ENCODE results near the gene BICD2. TPM values are rescaled to one million over a fixed set of nuclear protein-coding genes. Genes with fewer than 3 reads are reported as not detected.
"Not testable (repeated sequence)": the region's sequence is repeated elsewhere in the genome, so short reads cannot be mapped to it uniquely, and the experiment has no call there.

BICD2 gene
- 19.5 and 22.5 TPM in 2 replicates for total RNA-seq

- H3K36me3 Mint-ChIP-seq (ENCODE audit: low read depth): peaks cover 2% of the 10 kb centered on the region
- intact Hi-C loops (cut with micrococcal nuclease): loop anchor here (1.0 to 10.0 kb wide), 4 partner anchors 300 to 802 kb away; partner anchors contain the start of genes FAM120A, FAM120AOS and IARS1
- ChIA-PET CTCF (interaction anchor here (1.0 to 2.0 kb wide), 6 partner anchors 26 to 94 kb away, joined by 3 to 10 read pairs (median 6); partner anchors contain the start of gene IPPK), POLR2A (interaction anchor here (0.6 to 2.6 kb wide), 9 partner anchors 24 to 439 kb away, joined by 3 to 24 read pairs (median 4); partner anchors contain the start of genes CENPP, IPPK and NOL8)
- peaks cover 57% of the 10 kb centered on the region for H3K4me1 Mint-ChIP-seq
- H3K27ac Mint-ChIP-seq: peak within 1 kb of the TSS; percentile 95
- peak within 1 kb of the TSS; percentile 98 for H3K4me3 Mint-ChIP-seq
- H3K27me3 Mint-ChIP-seq: no peaks in the 10 kb centered on the region
- ATAC-seq (ENCODE audit: low read depth) (no peak), DNase-seq (no peak)
- TF ChIP-seq CTCF (IDR thresholded peaks at IDR 0.05): no peak
- H3K9me3 Mint-ChIP-seq: no peaks in the 10 kb centered on the region
These were observed at the start of gene BICD2 for GRCh38 chr9:92764381-92764987. Gene BICD2 (minus strand): TSS chr9:92764833. CDS start chr9:92764744, 89 bp downstream.

- DNase-seq; ATAC-seq (ENCODE audit: low read depth); H3K36me3 Mint-ChIP-seq (ENCODE audit: low read depth); H3K27ac Mint-ChIP-seq; H3K9me3 Mint-ChIP-seq; POLR2A ChIA-PET: not testable (repeated sequence)
- H3K4me3 Mint-ChIP-seq: peak overlapping the region; percentile 84
- intact Hi-C loops (cut with micrococcal nuclease): loop anchor here (1.0 to 10.0 kb wide), 2 partner anchors 44 to 485 kb away; partner anchors contain the start of genes CENPP and NOL8
- H3K4me1 Mint-ChIP-seq: peaks cover 18% of the 10 kb centered on the region
- peaks cover 45% of the 10 kb centered on the region for H3K27me3 Mint-ChIP-seq
- CTCF ChIA-PET: interaction anchor here (0.7 to 1.5 kb wide), 3 partner anchors 10 to 93 kb away, joined by 3 to 5 read pairs (median 4); no protein-coding TSS in a partner anchor
These were observed 45.1 kb upstream of the BICD2 start for GRCh38 chr9:92809629-92810326.

- ATAC-seq (ENCODE audit: low read depth) (peak; percentile 72), DNase-seq (peak; percentile 62)
- no peak for TF ChIP-seq CTCF (IDR thresholded peaks at IDR 0.05)
- Mint-ChIP-seq H3K36me3 (ENCODE audit: low read depth) (no peaks in the 10 kb centered on the region), H3K27ac (peak overlapping the region; percentile 37), H3K27me3 (peaks cover 39% of the 10 kb centered on the region), H3K9me3 (no peaks in the 10 kb centered on the region), H3K4me3 (peak overlapping the region; percentile 84), H3K4me1 (peaks cover 18% of the 10 kb centered on the region)
- CTCF ChIA-PET: interaction anchor here (0.7 to 1.5 kb wide), 3 partner anchors 10 to 92 kb away, joined by 3 to 5 read pairs (median 4); no protein-coding TSS in a partner anchor
- intact Hi-C loops (cut with micrococcal nuclease): loop anchor here (1.0 to 10.0 kb wide), 2 partner anchors 44 to 484 kb away; partner anchors contain the start of genes CENPP and NOL8
- POLR2A ChIA-PET: interaction anchor here (0.6 to 1.6 kb wide), 3 partner anchors 45 to 500 kb away, joined by 4 to 9 read pairs (median 5); no protein-coding TSS in a partner anchor
These were observed 44.3 kb upstream of the BICD2 start for GRCh38 chr9:92808726-92809451.

GRCh38 chr9:92807757-92808725, 43.4 kb upstream of the BICD2 start:
- H3K4me3 Mint-ChIP-seq: peak overlapping the region; percentile 70
- intact Hi-C loops (cut with micrococcal nuclease): loop anchor here (10.0 kb wide), 1 partner anchor 483 kb away; the partner anchor contains the start of genes CENPP and NOL8

More at GRCh38 chr9:92807757-92808725, 43.4 kb upstream of the BICD2 start:
- Mint-ChIP-seq H3K9me3 (no peaks in the 10 kb centered on the region), H3K27me3 (peaks cover 37% of the 10 kb centered on the region), H3K36me3 (ENCODE audit: low read depth) (no peaks in the 10 kb centered on the region), H3K27ac (no peak overlapping the region), H3K4me1 (peaks cover 18% of the 10 kb centered on the region)
- no peak for TF ChIP-seq CTCF (IDR thresholded peaks at IDR 0.05)
- CTCF ChIA-PET: interaction anchor here (1.3 to 1.5 kb wide), 2 partner anchors 9 to 17 kb away, joined by 4 to 5 read pairs; no protein-coding TSS in a partner anchor
- DNase-seq (peak; percentile 30), ATAC-seq (ENCODE audit: low read depth) (peak; percentile 19)
- POLR2A ChIA-PET: interaction anchor here (0.6 to 1.6 kb wide), 2 partner anchors 44 to 79 kb away, joined by 4 to 9 read pairs; no protein-coding TSS in a partner anchor
